Neural progenitor cell (in vitro differentiated cells): ENCODE measurements around the gene ATP10A. TPM values are rescaled to one million over a fixed set of nuclear protein-coding genes. Genes with fewer than 3 reads are reported as not detected.

Source experiments
- DNase-seq: peaks from one replicate; pipeline ENCODE4 v3.0.0-alpha.2; 2016; ENCODE audit warnings: low spot score
- H2AFZ ChIP-seq: fragments of 200-600 bp; sonication (generic); replicated peaks from 2 replicates; pipeline ENCODE4 v1.6.1; 2016; ENCODE audit warnings: antibody characterized with exemption
- H3F3A ChIP-seq: fragments of 200-600 bp; sonication (generic); 2 replicates; pipeline ENCODE4 v1.6.1; 2016; ENCODE audit warnings: antibody characterized with exemption, low read depth
- H3K27ac ChIP-seq: fragments of 200-600 bp; sonication (generic); 2 replicates; pipeline ENCODE4 v1.5.1; 2016; ENCODE audit warnings: mild to moderate bottlenecking
- H3K27me3 ChIP-seq: fragments of 200-600 bp; sonication (generic); 2 replicates; pipeline ENCODE4 v1.6.1; 2016; ENCODE audit warnings: mild to moderate bottlenecking, moderate library complexity
- H3K36me3 ChIP-seq: fragments of 200-600 bp; sonication (generic); 2 replicates; pipeline ENCODE4 v1.5.1; 2016
- H3K4me1 ChIP-seq: fragments of 200-600 bp; sonication (generic); 2 replicates; pipeline ENCODE4 v1.6.1; 2016; ENCODE audit warnings: mixed run types
- H3K4me2 ChIP-seq: fragments of 200-600 bp; sonication (generic); 2 replicates; pipeline ENCODE4 v1.6.1; 2016
- H3K4me3 ChIP-seq: fragments of 200-600 bp; sonication (generic); 2 replicates; pipeline ENCODE4 v1.5.1; 2016
- H3K79me2 ChIP-seq: fragments of 200-600 bp; sonication (generic); 2 replicates; pipeline ENCODE4 v1.6.1; 2016; ENCODE audit warnings: low read depth
- H3K9ac ChIP-seq: fragments of 200-600 bp; sonication (generic); 2 replicates; pipeline ENCODE4 v1.6.1; 2016
- H3K9me3 ChIP-seq: fragments of 200-600 bp; sonication (generic); 2 replicates; pipeline ENCODE4 v1.5.1; 2016; ENCODE audit warnings: low read depth
- H4K20me1 ChIP-seq: fragments of 200-600 bp; sonication (generic); 2 replicates; pipeline ENCODE4 v1.6.1; 2016; ENCODE audit warnings: low read depth
- H3K27ac Mint-ChIP-seq: 3 replicates; pipeline ENCODE4 v1.8.0; 2021; ENCODE audit warnings: mixed read lengths
- H3K27me3 Mint-ChIP-seq: 2 replicates; pipeline ENCODE4 v1.8.0; 2022; ENCODE audit warnings: low read depth, mild to moderate bottlenecking, inconsistent platforms, moderate library complexity, mixed read lengths; ENCODE audit not compliant: insufficient read depth
- H3K36me3 Mint-ChIP-seq: 3 replicates; pipeline ENCODE4 v1.8.0; 2021; ENCODE audit warnings: mixed read lengths
- H3K4me1 Mint-ChIP-seq: 3 replicates; pipeline ENCODE4 v1.8.0; 2021; ENCODE audit warnings: mixed read lengths
- H3K4me3 Mint-ChIP-seq: 3 replicates; pipeline ENCODE4 v1.8.0; 2021; ENCODE audit warnings: mild to moderate bottlenecking, moderate library complexity, mixed read lengths
- H3K9me3 Mint-ChIP-seq: 3 replicates; pipeline ENCODE4 v1.8.0; 2020; ENCODE audit warnings: mixed read lengths
- EZH2 ChIP-seq: fragments of 200-600 bp; sonication (generic); IDR thresholded peaks from 2 replicates; pipeline ENCODE4 v1.6.1; 2017; ENCODE audit warnings: antibody characterized with exemption, mild to moderate bottlenecking, moderate library complexity
- EZH2phosphoT487 ChIP-seq: fragments of 200-600 bp; sonication (generic); IDR thresholded peaks from 2 replicates; pipeline ENCODE4 v1.6.1; 2017; ENCODE audit warnings: antibody characterized with exemption
- total RNA-seq: library from RNA; depleted of rRNA; stranded (reverse); fragments of >200 nt; gene quantifications from 2 replicates; pipeline ENCODE4 v1.2.3, GENCODE V29; 2015; ENCODE audit warnings: low replicate concordance
- TF ChIP-seq, protein P1 (sequence below): fragments of 200-600 bp; sonication (generic); IDR thresholded peaks from 2 replicates; pipeline ENCODE4 v1.5.1; 2017; ENCODE audit warnings: antibody characterized with exemption, mild to moderate bottlenecking

The ATP10A gene
- total RNA-seq, 1 donor from 2014 or later: 0.32 TPM

DNA sequence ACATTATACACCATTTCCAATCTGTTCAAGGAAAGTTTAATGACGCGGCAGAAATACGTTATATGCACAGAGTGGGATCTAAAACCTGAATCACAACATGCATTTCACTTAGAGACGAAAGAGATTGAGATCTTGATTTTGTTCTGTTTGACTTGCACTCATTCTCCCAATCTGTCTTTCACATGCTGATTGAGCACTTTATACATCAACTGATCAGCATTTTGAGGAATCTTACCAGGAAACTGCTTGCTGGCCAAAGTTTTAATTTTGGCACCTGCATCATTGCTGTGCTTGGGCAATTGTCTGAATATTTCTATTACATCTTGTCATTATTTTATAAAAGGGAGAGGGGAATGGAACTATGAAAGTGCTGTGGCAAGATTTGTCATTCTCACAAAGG, 47.7 kb upstream of the ATP10A start:
- H3K79me2 ChIP-seq: no peaks in the 10 kb centered on the region
- H3K27me3 ChIP-seq: no peaks in the 10 kb centered on the region
- TF ChIP-seq EZH2: no peak
- TF ChIP-seq EZH2phosphoT487: no peak
- TF ChIP-seq, protein P1, sequence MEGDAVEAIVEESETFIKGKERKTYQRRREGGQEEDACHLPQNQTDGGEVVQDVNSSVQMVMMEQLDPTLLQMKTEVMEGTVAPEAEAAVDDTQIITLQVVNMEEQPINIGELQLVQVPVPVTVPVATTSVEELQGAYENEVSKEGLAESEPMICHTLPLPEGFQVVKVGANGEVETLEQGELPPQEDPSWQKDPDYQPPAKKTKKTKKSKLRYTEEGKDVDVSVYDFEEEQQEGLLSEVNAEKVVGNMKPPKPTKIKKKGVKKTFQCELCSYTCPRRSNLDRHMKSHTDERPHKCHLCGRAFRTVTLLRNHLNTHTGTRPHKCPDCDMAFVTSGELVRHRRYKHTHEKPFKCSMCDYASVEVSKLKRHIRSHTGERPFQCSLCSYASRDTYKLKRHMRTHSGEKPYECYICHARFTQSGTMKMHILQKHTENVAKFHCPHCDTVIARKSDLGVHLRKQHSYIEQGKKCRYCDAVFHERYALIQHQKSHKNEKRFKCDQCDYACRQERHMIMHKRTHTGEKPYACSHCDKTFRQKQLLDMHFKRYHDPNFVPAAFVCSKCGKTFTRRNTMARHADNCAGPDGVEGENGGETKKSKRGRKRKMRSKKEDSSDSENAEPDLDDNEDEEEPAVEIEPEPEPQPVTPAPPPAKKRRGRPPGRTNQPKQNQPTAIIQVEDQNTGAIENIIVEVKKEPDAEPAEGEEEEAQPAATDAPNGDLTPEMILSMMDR: no peak
- no peaks in the 10 kb centered on the region for H3K9me3 ChIP-seq
- no peaks in the 10 kb centered on the region for H3K36me3 ChIP-seq
- no peak for DNase-seq
- Mint-ChIP-seq H3K36me3 (no peaks in the 10 kb centered on the region), H3K27ac (no peak overlapping the region), H3K4me1 (no peaks in the 10 kb centered on the region), H3K9me3 (peaks cover 5% of the 10 kb centered on the region), H3K4me3 (no peak overlapping the region), H3K27me3 (no peaks in the 10 kb centered on the region)
- no peaks in the 10 kb centered on the region for H3F3A ChIP-seq
- no peak overlapping the region for H3K4me3 ChIP-seq
- no peak overlapping the region for H2AFZ ChIP-seq
- no peak overlapping the region for H3K27ac ChIP-seq
- no peak overlapping the region for H3K4me2 ChIP-seq
- H3K4me1 ChIP-seq: no peaks in the 10 kb centered on the region
- no peaks in the 10 kb centered on the region for H4K20me1 ChIP-seq
- no peak overlapping the region for H3K9ac ChIP-seq

GRCh38 chr15:25909806-25910205, 46.7 kb upstream of the ATP10A start:
- Histone ChIP-seq H3K79me2 (no peaks in the 10 kb centered on the region), H3K9ac (no peak overlapping the region), H3K4me1 (no peaks in the 10 kb centered on the region), H3K9me3 (no peaks in the 10 kb centered on the region), H3K4me3 (no peak overlapping the region), H3F3A (no peaks in the 10 kb centered on the region), H2AFZ (no peak overlapping the region), H3K4me2 (no peak overlapping the region), H3K36me3 (no peaks in the 10 kb centered on the region), H3K27me3 (no peaks in the 10 kb centered on the region), H4K20me1 (no peaks in the 10 kb centered on the region), H3K27ac (no peak overlapping the region)
- no peak for DNase-seq
- no peak for TF ChIP-seq EZH2
- no peak for TF ChIP-seq EZH2phosphoT487
- TF ChIP-seq, protein P1: no peak
- no peaks in the 10 kb centered on the region for H3K36me3 Mint-ChIP-seq
- H3K4me3 Mint-ChIP-seq: no peak overlapping the region
- no peaks in the 10 kb centered on the region for H3K27me3 Mint-ChIP-seq
- H3K9me3 Mint-ChIP-seq: peaks cover 5% of the 10 kb centered on the region
- no peak overlapping the region for H3K27ac Mint-ChIP-seq
- H3K4me1 Mint-ChIP-seq: no peaks in the 10 kb centered on the region

DNA sequence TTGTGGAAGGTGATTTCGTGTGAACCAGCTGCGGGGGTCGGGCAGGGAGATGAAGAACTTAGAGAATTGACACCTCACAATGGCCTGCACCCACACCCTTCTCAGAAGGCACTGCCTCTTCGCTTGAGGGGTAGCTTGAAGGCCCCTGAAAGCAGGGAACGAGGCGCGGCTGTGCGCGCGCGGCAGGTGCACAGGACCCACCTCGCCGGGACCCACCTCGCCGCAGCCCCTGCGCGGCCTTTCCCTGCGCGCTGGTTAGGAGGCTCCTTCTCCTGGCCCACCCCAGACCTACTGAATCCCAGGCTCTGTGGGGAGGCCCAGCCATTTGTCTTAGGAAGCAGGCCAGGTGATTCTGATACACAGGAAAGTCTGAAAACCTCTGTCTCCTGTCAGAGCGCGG, 46.2 kb upstream of the ATP10A start:
- H3K4me1 ChIP-seq: no peaks in the 10 kb centered on the region
- H3K4me3 Mint-ChIP-seq: no peak overlapping the region
- no peak overlapping the region for H3K9ac ChIP-seq
- no peaks in the 10 kb centered on the region for H3F3A ChIP-seq
- H3K9me3 ChIP-seq: no peaks in the 10 kb centered on the region
- TF ChIP-seq EZH2 (no peak), EZH2phosphoT487 (no peak)
- TF ChIP-seq, protein P1: no peak
- H3K27ac Mint-ChIP-seq: no peak overlapping the region
- no peaks in the 10 kb centered on the region for H3K27me3 Mint-ChIP-seq
- H3K36me3 ChIP-seq: no peaks in the 10 kb centered on the region
- peaks cover 5% of the 10 kb centered on the region for H3K9me3 Mint-ChIP-seq
- H4K20me1 ChIP-seq: no peaks in the 10 kb centered on the region
- H3K4me2 ChIP-seq: no peak overlapping the region
- no peaks in the 10 kb centered on the region for H3K27me3 ChIP-seq
- H3K4me1 Mint-ChIP-seq: no peaks in the 10 kb centered on the region
- H3K79me2 ChIP-seq: no peaks in the 10 kb centered on the region
- no peak overlapping the region for H3K4me3 ChIP-seq
- no peaks in the 10 kb centered on the region for H3K36me3 Mint-ChIP-seq
- no peak overlapping the region for H3K27ac ChIP-seq
- no peak overlapping the region for H2AFZ ChIP-seq
- DNase-seq: no peak
